Skeletal muscle tissue (tissue), 4 donors: ENCODE measurements around the gene KLK8. TPM values are rescaled to one million over a fixed set of nuclear protein-coding genes. Genes with fewer than 3 reads are reported as not detected.
"Not testable (repeated sequence)": the region's sequence is repeated elsewhere in the genome, so short reads cannot be mapped to it uniquely, and the experiment has no call there.

Source experiments
- H3K27ac ChIP-seq: one replicate; pipeline ENCODE4 v1.7.0; 2013; ENCODE audit warnings: mild to moderate bottlenecking, low read depth, low read length, inconsistent platforms
- H3K27me3 ChIP-seq, 3 donors: one replicate each; pipeline ENCODE4 v1.7.0; 2013; ENCODE audit warnings: low read length in 3 of 3; ENCODE audit not compliant: control insufficient read depth in 3 of 3, insufficient read depth in 3 of 3
- H3K36me3 ChIP-seq, 3 donors: one replicate each; pipeline ENCODE4 v1.7.0; 2013; ENCODE audit warnings: low read length in 3 of 3; ENCODE audit not compliant: control insufficient read depth in 3 of 3, insufficient read depth in 3 of 3
- H3K4me1 ChIP-seq, 3 donors: one replicate each; pipeline ENCODE4 v1.7.0; 2013; ENCODE audit warnings: low read length in 3 of 3, mild to moderate bottlenecking in 3 of 3; ENCODE audit not compliant: control insufficient read depth in 3 of 3, insufficient read depth in 3 of 3
- H3K4me3 ChIP-seq, 3 donors: one replicate each; pipeline ENCODE4 v1.7.0; 2013; ENCODE audit warnings: low read length in 3 of 3
- H3K9ac ChIP-seq, 3 donors: one replicate each; pipeline ENCODE4 v1.7.0; 2013; ENCODE audit warnings: low read length in 3 of 3, mild to moderate bottlenecking in 3 of 3, moderate library complexity in 2 of 3, low read depth in 1 of 3
- H3K9me3 ChIP-seq, 3 donors: one replicate each; pipeline ENCODE4 v1.7.0; 2013; ENCODE audit warnings: low read length in 3 of 3; ENCODE audit not compliant: control insufficient read depth in 3 of 3
- total RNA-seq: library from RNA; depleted of rRNA; stranded (reverse); fragments of >200 nt; gene quantifications from one replicate; pipeline ENCODE4 v1.2.3, GENCODE V29; 2014
- donor health status: Osteomylitis.

KLK8 gene
- total RNA-seq, 1 donor from 2014 or later: not detected

GRCh38 chr19:50977626-50978025 lies 23.8 kb downstream of the KLK8 start:
- Histone ChIP-seq H3K27ac (no peak overlapping the region), H3K4me1 (no peaks in the 10 kb centered on the region), H3K27me3 (peaks cover 5 to 27% (median 6%) of the 10 kb centered on the region in 3 donors), H3K9me3 (peaks cover 0 to 3% (median 0%) of the 10 kb centered on the region in 3 donors), H3K4me3 (no peak overlapping the region), H3K36me3 (no peaks in the 10 kb centered on the region), H3K9ac (no peak overlapping the region)

- Histone ChIP-seq H3K9me3 (peaks cover 0 to 3% (median 0%) of the 10 kb centered on the region in 3 donors), H3K4me3 (no peak overlapping the region), H3K9ac (no peak overlapping the region), H3K36me3 (no peaks in the 10 kb centered on the region), H3K27ac (no peak overlapping the region), H3K27me3 (peaks cover 0 to 23% (median 6%) of the 10 kb centered on the region in 3 donors), H3K4me1 (no peaks in the 10 kb centered on the region)
Observed at GRCh38 chr19:50975766-50976165, 25.6 kb downstream of the KLK8 start.

GRCh38 chr19:50974702-50975556 lies 26.5 kb downstream of the KLK8 start:
- Histone ChIP-seq H3K9ac (no peak overlapping the region), H3K27ac (no peak overlapping the region), H3K27me3 (peaks cover 0 to 25% (median 6%) of the 10 kb centered on the region in 3 donors), H3K4me1 (no peaks in the 10 kb centered on the region), H3K9me3 (peaks cover 0 to 3% (median 0%) of the 10 kb centered on the region in 3 donors), H3K36me3 (no peaks in the 10 kb centered on the region), H3K4me3 (no peak overlapping the region)

GRCh38 chr19:50972795-50973376 lies 28.5 kb downstream of the KLK8 start:
- H3K36me3 ChIP-seq: no peaks in the 10 kb centered on the region
- no peak overlapping the region for H3K9ac ChIP-seq
- no peak overlapping the region for H3K4me3 ChIP-seq
- peaks cover 0 to 3% (median 0%) of the 10 kb centered on the region in 3 donors for H3K9me3 ChIP-seq
- peaks cover 4 to 26% (median 8%) of the 10 kb centered on the region in 3 donors for H3K27me3 ChIP-seq
- H3K4me1 ChIP-seq: no peaks in the 10 kb centered on the region
- H3K27ac ChIP-seq: no peak overlapping the region

GRCh38 chr19:50969810-50970209 lies 31.6 kb downstream of the KLK8 start:
- H3K4me3 ChIP-seq, H3K4me1 ChIP-seq, H3K9ac ChIP-seq, H3K27ac ChIP-seq, H3K36me3 ChIP-seq, H3K9me3 ChIP-seq: not testable (repeated sequence)
- peaks cover 4 to 25% (median 7%) of the 10 kb centered on the region in 3 donors for H3K27me3 ChIP-seq

GRCh38 chr19:50969413-50969760 lies 32.0 kb downstream of the KLK8 start, which contains the start of gene KLK6:
Gene KLK6 (minus strand): TSS chr19:50969591. CDS start chr19:50968104, 1,487 bp downstream.
- H3K4me3 ChIP-seq: no peak within 1 kb of the TSS
- H3K9me3 ChIP-seq: peaks cover 0 to 3% (median 0%) of the 10 kb centered on the region in 3 donors
- no peak within 1 kb of the TSS for H3K27ac ChIP-seq
- H3K36me3 ChIP-seq: no peaks in the 10 kb centered on the region
- no peak within 1 kb of the TSS for H3K9ac ChIP-seq
- peaks cover 4 to 25% (median 7%) of the 10 kb centered on the region in 3 donors for H3K27me3 ChIP-seq
- H3K4me1 ChIP-seq: no peaks in the 10 kb centered on the region

GRCh38 chr19:50968716-50969412 lies 32.5 kb downstream of the KLK8 start:
- Histone ChIP-seq H3K9me3 (peaks cover 0 to 4% (median 1%) of the 10 kb centered on the region in 3 donors), H3K4me3 (no peak overlapping the region), H3K27me3 (peaks cover 4 to 25% (median 7%) of the 10 kb centered on the region in 3 donors), H3K27ac (no peak overlapping the region), H3K36me3 (no peaks in the 10 kb centered on the region), H3K4me1 (no peaks in the 10 kb centered on the region), H3K9ac (no peak overlapping the region)

GRCh38 chr19:50967929-50968715 lies 33.3 kb downstream of the KLK8 start:
- H3K9me3 ChIP-seq: peaks cover 0 to 5% (median 2%) of the 10 kb centered on the region in 3 donors
- H3K4me1 ChIP-seq: no peaks in the 10 kb centered on the region
- H3K9ac ChIP-seq: no peak overlapping the region
- H3K27ac ChIP-seq: no peak overlapping the region
- no peaks in the 10 kb centered on the region for H3K36me3 ChIP-seq
- no peak overlapping the region for H3K4me3 ChIP-seq
- H3K27me3 ChIP-seq: peaks cover 4 to 25% (median 7%) of the 10 kb centered on the region in 3 donors

GRCh38 chr19:50964266-50964665 lies 37.1 kb downstream of the KLK8 start:
- H3K27ac ChIP-seq: no peak overlapping the region
- no peaks in the 10 kb centered on the region for H3K4me1 ChIP-seq
- peaks cover 2 to 7% (median 4%) of the 10 kb centered on the region in 3 donors for H3K9me3 ChIP-seq
- H3K27me3 ChIP-seq: peaks cover 4 to 18% (median 7%) of the 10 kb centered on the region in 3 donors
- H3K9ac ChIP-seq: no peak overlapping the region
- H3K4me3 ChIP-seq: no peak overlapping the region
- H3K36me3 ChIP-seq: no peaks in the 10 kb centered on the region
